ENCODE measurements around the gene APOBEC3B. TPM values are rescaled to one million over a fixed set of nuclear protein-coding genes. Genes with fewer than 3 reads are reported as not detected.
"Not testable (repeated sequence)": the region's sequence is repeated elsewhere in the genome, so short reads cannot be mapped to it uniquely, and the experiment has no call there.

Gene APOBEC3B
- total RNA-seq, 1 donor from 2014 or later, result not detected

- DNase-seq (ENCODE audit: low spot score in 2 of 2), result no peak
- no peak for FAIRE-seq
Measured at GRCh38 chr22:38987171-38987895, 5.2 kb downstream of the APOBEC3B start.

GRCh38 chr22:38989466-38989865 lies 7.3 kb downstream of the APOBEC3B start:
- no peak for DNase-seq (ENCODE audit: low spot score in 2 of 2)
- no peak for FAIRE-seq

GRCh38 chr22:38992871-38993371 lies 10.8 kb downstream of the APOBEC3B start:
- not testable (repeated sequence) for FAIRE-seq; DNase-seq (ENCODE audit: low spot score in 2 of 2)

GRCh38 chr22:38996105-38996504 lies 14.0 kb downstream of the APOBEC3B start:
- FAIRE-seq (no peak), DNase-seq (ENCODE audit: low spot score in 2 of 2) (no peak)

GRCh38 chr22:38997518-38997917 lies 15.4 kb downstream of the APOBEC3B start:
- FAIRE-seq, result no peak
- DNase-seq (ENCODE audit: low spot score in 2 of 2), result no peak

GRCh38 chr22:39003165-39003638 lies 21.1 kb downstream of the APOBEC3B start:
- DNase-seq (ENCODE audit: low spot score in 2 of 2), result peak; percentile 56 to 74
- FAIRE-seq, result no peak

- DNase-seq (ENCODE audit: low spot score in 2 of 2) (no peak), FAIRE-seq (no peak)
Measured at GRCh38 chr22:39007177-39007576, 25.0 kb downstream of the APOBEC3B start.

- not testable (repeated sequence) for DNase-seq (ENCODE audit: low spot score in 2 of 2); FAIRE-seq
Measured at GRCh38 chr22:39008271-39008850, 26.2 kb downstream of the APOBEC3B start.

GRCh38 chr22:39010946-39011345 lies 28.8 kb downstream of the APOBEC3B start:
- DNase-seq (ENCODE audit: low spot score in 2 of 2), result no peak
- no peak for FAIRE-seq

GRCh38 chr22:39012533-39013511 lies 30.7 kb downstream of the APOBEC3B start:
- no peak for FAIRE-seq

GRCh38 chr22:39013561-39013941 lies 31.4 kb downstream of the APOBEC3B start:
- DNase-seq (ENCODE audit: low spot score in 2 of 2); FAIRE-seq: not testable (repeated sequence)

More at GRCh38 chr22:39012533-39013511, 30.7 kb downstream of the APOBEC3B start:
- DNase-seq (ENCODE audit: low spot score in 2 of 2), result no peak

GRCh38 chr22:39013942-39014722 lies 32.0 kb downstream of the APOBEC3B start, which contains the start of gene APOBEC3C:
Gene APOBEC3C (plus strand): TSS chr22:39014257. CDS start chr22:39014363, 106 bp downstream.
- FAIRE-seq (no peak), DNase-seq (ENCODE audit: low spot score in 2 of 2) (peak in 1 of 2 donors; percentile 43)

- not testable (repeated sequence) for FAIRE-seq
Measured at GRCh38 chr22:39014723-39015121, 32.6 kb downstream of the APOBEC3B start.

GRCh38 chr22:39016592-39016991 lies 34.4 kb downstream of the APOBEC3B start:
- DNase-seq (ENCODE audit: low spot score in 2 of 2) (no peak), FAIRE-seq (no peak)

More at GRCh38 chr22:39014723-39015121, 32.6 kb downstream of the APOBEC3B start:
- DNase-seq (ENCODE audit: low spot score in 2 of 2), result not testable (repeated sequence)

GRCh38 chr22:39017596-39018365 lies 35.6 kb downstream of the APOBEC3B start:
- FAIRE-seq (no peak), DNase-seq (ENCODE audit: low spot score in 2 of 2) (no peak)

GRCh38 chr22:39020021-39020651 lies 38.0 kb downstream of the APOBEC3B start:
- not testable (repeated sequence) for DNase-seq (ENCODE audit: low spot score in 2 of 2); FAIRE-seq

- no peak for FAIRE-seq
- DNase-seq (ENCODE audit: low spot score in 2 of 2), result no peak
Measured at GRCh38 chr22:39021552-39022250, 39.6 kb downstream of the APOBEC3B start.

All from frontal cortex (tissue), 4 donors.